SJSA1 (cell line): ENCODE results near the gene PLCD3. TPM values are rescaled to one million over a fixed set of nuclear protein-coding genes. Genes with fewer than 3 reads are reported as not detected.

Experiments used
- DNase-seq, 2 experiments: peaks; one replicate each; pipeline ENCODE4 v3.0.0-alpha.2; 2015 to 2020; ENCODE audit warnings: low spot score in 2 of 2, low read depth in 1 of 2
- H3K27ac ChIP-seq: fragments of 250-450 bp; sonication (Bioruptor Pico); 2 replicates; pipeline ENCODE4 v1.5.1; 2020; ENCODE audit warnings: mild to moderate bottlenecking, moderate library complexity
- H3K27me3 ChIP-seq: fragments of 250-450 bp; sonication (Bioruptor Pico); replicated peaks from 2 replicates; pipeline ENCODE4 v1.5.1; 2020; ENCODE audit warnings: mild to moderate bottlenecking, moderate library complexity
- H3K36me3 ChIP-seq: fragments of 250-450 bp; sonication (Bioruptor Pico); 2 replicates; pipeline ENCODE4 v1.5.1; 2020; ENCODE audit warnings: mild to moderate bottlenecking
- H3K4me1 ChIP-seq: fragments of 250-450 bp; sonication (Bioruptor Pico); replicated peaks from 2 replicates; pipeline ENCODE4 v1.6.1; 2021; ENCODE audit warnings: mild to moderate bottlenecking
- H3K4me3 ChIP-seq: fragments of 250-450 bp; sonication (Bioruptor Pico); 2 replicates; pipeline ENCODE4 v1.5.1; 2020; ENCODE audit warnings: mild to moderate bottlenecking
- H3K9me3 ChIP-seq: fragments of 250-450 bp; sonication (Bioruptor Pico); replicated peaks from 2 replicates; pipeline ENCODE4 v1.5.1; 2020; ENCODE audit warnings: mild to moderate bottlenecking
- total RNA-seq: library from RNA; depleted of rRNA; stranded (reverse); fragments of >200 nt; shearing (Covaris generic); gene quantifications from 2 replicates; pipeline ENCODE4 v1.2.3, GENCODE V29; 2014

Gene PLCD3
- total RNA-seq, 1 experiment from 2014 or later: 92.5 TPM

DNA sequence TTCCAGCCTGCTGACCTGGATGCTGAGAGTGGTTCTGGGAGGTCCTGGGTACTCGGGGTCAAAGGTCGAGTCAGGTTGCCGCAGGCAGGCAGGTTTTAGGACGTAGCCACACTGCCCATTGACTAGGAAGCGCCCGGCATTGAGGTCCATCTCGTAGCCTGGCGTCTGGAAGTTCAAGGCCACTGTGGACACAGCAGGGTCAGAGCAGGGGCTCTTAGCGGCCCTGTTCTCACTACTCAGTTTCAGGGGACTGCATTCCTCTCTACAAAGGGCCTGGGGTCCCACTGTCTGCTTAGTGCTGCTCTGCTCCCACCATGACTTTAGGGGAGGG is 18.9 kb downstream of the PLCD3 start:
- Histone ChIP-seq H3K9me3 (no peaks in the 10 kb centered on the region), H3K27me3 (no peaks in the 10 kb centered on the region), H3K27ac (no peak overlapping the region), H3K4me1 (no peaks in the 10 kb centered on the region), H3K36me3 (peaks cover 41% of the 10 kb centered on the region), H3K4me3 (no peak overlapping the region)
- DNase-seq: peak in 1 of 2 experiments; percentile 43

DNA sequence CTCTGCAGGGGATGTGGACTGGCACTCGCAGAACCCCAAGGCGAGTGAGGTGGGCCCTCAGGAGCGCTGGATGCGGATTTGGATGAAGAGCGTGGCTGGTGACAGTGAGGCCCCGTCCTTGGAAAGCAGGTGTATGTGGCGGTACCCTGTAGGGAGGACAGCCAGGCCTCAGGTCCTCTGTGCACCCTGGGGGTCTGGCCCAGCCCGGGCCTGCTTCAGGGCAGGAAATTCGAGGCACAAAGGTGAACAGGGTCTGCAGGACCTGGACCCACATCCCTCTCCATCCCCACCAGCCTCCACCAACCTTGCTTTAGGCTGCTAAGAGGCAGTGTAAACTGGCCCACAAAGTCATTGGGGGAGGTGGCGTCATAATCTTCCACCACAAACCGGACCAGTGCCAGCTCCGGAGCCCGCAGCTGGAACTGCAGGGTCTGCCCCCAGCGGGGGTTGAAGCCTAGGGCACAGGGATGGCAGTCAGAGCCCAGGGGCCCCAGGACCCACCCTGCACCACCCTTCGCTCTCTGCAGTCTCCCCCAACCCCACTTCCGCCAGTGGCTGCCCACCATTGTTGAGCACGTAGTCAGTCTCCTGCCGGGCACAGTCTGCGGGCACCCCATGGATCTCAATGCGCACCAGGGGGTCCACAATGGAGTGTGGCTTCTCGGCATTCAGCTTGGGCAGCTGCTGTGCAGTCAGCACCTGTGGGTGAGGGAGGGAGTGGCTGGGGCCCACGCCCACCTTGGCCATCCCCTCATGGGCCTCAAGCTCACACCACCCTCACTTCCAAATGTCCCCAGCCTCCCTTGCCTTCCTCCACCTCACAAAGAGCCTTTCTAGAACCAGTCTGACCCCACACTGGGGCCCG is 19.5 kb downstream of the PLCD3 start:
- DNase-seq: peak in 1 of 2 experiments; percentile 45
- H3K9me3 ChIP-seq: no peaks in the 10 kb centered on the region
- H3K4me1 ChIP-seq: no peaks in the 10 kb centered on the region
- H3K27ac ChIP-seq: no peak overlapping the region
- peaks cover 41% of the 10 kb centered on the region for H3K36me3 ChIP-seq
- H3K4me3 ChIP-seq: no peak overlapping the region
- no peaks in the 10 kb centered on the region for H3K27me3 ChIP-seq

DNA sequence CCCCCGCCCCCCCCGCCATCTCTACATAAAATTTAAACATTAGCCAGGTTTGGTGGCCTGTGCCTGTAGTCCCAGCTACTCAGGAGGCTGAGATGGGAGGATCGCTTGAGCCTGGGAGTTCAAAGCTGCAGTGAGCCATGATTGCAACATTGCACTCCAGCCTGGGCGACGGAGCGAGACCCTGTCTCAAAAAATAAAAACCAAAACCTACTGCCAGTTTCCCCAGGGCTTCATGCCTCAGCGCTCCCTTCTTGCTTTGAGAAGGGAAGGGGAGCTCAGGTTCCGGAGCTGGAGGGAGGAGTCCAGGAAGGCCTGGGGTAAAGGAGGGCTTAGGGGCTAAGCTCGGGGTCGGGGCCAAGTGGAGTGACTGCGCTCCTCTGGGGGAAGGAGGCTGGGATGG is 20.5 kb downstream of the PLCD3 start:
- Histone ChIP-seq H3K4me3 (no peak overlapping the region), H3K9me3 (no peaks in the 10 kb centered on the region), H3K36me3 (peaks cover 47% of the 10 kb centered on the region), H3K27ac (no peak overlapping the region), H3K4me1 (no peaks in the 10 kb centered on the region), H3K27me3 (no peaks in the 10 kb centered on the region)
- DNase-seq: no peak

DNA sequence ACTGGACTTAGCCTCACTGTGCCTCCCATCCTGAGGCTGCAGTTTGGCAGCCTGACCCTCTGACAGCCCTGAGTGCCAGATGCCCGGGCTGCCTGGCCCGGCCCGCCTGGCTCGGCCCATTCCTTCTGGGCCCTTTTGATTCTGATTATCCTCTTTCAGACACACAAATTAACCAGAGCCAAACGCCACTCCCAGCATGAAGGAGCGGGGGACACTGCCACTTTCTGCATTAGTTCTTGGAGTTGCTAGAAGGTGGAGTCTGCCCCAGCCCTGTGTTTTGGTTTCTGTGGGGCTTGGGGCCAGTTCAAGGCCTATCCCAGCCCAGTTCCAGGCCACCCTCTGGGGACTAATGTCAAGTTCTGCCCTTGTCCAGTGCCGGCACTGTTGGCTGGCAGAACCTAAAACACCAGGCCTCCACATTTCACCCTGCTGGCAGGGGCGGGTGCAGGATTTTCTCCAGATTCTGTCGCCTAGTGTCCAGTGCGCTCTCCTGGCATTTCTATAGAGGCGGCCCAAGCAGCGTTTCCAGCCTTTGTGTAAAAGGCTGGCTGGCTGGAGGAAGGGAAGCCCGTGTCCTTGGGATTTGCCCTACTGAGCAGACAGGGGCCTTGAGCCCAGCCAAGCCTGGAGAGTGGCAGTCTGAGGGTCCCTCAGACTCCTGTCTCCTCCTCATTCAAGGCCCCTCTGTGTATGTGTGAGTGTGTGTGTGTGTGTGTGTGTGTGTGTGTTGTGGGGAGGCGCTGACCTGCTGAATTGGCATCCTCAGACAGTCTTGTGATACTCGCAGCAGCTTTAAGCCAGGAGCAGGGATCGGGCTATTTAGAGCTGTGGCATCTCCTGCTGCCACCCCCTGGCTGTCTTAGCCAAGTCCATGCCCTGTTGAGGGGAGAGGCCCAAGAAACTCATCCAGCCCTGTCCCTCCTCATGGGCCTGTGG is 21.4 kb downstream of the PLCD3 start:
- H3K36me3 ChIP-seq: peaks cover 56% of the 10 kb centered on the region
- H3K4me3 ChIP-seq: no peak overlapping the region
- H3K4me1 ChIP-seq: no peaks in the 10 kb centered on the region
- DNase-seq: peak in 1 of 2 experiments; percentile 43
- no peaks in the 10 kb centered on the region for H3K9me3 ChIP-seq
- H3K27me3 ChIP-seq: no peaks in the 10 kb centered on the region
- no peak overlapping the region for H3K27ac ChIP-seq

DNA sequence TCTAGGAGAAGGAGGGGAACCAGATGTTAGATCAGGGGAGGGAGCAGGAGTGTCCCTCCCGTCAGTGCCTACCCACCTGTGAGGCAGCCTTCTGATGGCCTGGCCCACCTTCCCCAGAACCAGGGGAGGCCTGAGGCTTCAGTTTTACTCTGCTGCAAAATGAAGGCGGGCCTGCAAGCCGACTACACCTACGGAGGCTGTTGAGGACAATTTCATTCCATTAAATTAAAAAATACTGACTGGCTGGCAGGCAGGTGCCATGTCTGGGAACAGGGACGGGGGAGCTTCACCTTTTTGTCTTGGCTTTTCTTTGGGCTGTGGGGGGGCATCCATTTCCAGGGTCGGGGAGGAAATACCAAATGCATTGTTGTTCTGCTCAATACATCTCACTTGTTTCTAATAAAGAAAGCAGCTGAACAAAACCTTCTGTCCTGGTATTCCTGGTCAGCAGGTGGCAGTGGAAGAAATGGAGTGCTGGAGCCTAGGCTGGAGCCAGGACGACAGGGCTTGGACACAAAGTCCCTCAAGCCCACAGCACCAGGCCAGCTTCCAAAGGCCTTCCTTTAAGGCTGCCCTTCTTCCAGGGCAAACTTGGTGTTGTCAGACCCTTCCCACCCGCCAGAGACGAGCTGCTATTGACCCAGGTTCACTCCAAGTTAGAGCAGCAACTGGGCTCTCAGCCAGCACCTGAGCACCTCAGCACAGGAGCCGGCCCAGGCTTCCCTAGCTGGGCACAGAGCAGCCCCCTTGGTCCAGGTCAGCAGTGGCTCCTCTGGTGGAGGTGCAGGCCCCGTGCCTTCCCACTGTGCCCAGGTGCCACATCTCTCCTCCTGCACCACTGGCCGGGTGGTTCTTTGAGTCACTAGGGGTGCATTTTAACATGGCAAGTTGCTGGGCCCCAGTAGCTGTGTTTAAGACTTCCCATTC is 23.5 kb downstream of the PLCD3 start:
- H3K9me3 ChIP-seq: no peaks in the 10 kb centered on the region
- H3K4me3 ChIP-seq: no peak overlapping the region
- no peaks in the 10 kb centered on the region for H3K4me1 ChIP-seq
- peaks cover 74% of the 10 kb centered on the region for H3K36me3 ChIP-seq
- DNase-seq: no peak
- no peak overlapping the region for H3K27ac ChIP-seq
- H3K27me3 ChIP-seq: no peaks in the 10 kb centered on the region

DNA sequence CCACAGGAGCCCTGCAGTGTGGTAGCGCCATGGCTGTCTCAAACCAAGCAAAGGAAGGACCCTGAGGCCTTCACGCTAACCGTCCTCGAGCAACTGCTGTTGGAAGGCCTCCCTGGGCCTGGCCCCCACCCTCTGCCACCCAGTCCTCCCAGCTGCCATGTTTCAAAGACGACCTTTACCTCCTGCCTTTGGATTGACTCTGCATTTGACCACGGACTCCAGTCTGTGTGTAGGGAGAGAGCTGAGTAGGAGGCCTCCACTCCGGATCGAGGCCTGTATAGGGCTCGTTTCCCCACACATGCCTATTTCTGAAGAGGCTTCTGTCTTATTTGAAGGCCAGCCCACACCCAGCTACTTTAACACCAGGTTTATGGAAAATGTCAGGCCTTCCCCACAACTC is 24.3 kb downstream of the PLCD3 start:
- Histone ChIP-seq H3K27me3 (no peaks in the 10 kb centered on the region), H3K36me3 (peaks cover 74% of the 10 kb centered on the region), H3K9me3 (no peaks in the 10 kb centered on the region), H3K4me3 (no peak overlapping the region), H3K4me1 (no peaks in the 10 kb centered on the region), H3K27ac (no peak overlapping the region)
- DNase-seq: no peak

DNA sequence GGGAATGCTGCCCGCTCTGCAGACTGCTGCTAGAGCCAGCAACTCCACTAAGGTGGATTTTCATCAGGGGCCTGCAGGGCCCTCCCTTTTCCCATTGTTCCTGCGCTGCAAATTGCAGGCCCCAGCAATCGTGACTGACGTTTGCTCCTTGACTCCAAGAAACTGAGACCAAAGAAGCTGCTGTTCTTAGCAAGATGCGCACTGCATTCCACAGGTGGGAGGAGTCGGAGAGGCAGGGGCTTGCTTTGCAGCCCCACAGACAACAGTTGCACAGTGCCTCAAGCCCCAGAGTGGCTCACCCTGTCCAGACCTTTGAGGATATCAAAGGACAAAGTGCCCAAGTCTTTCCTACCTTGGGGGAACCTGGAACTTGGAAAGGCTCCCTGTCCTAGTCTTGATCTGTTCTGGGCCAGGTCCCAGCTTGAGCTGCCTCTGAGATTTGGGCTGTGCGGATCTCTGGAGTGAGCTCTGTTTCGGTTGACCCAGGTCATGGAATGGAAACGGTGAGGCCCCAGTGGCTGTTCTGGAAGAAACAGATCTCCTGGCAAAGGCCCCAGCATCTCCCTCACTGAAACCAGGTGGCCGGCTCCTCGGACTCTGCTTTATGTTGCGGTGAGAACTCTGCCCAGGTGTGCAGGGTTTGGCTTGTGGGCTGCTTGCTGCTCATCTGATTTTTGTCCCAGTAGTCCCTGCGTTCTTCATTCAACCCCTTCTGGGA is 24.9 kb downstream of the PLCD3 start:
- H3K27ac ChIP-seq: no peak overlapping the region
- no peaks in the 10 kb centered on the region for H3K9me3 ChIP-seq
- no peak for DNase-seq
- H3K4me3 ChIP-seq: no peak overlapping the region
- H3K27me3 ChIP-seq: no peaks in the 10 kb centered on the region
- no peaks in the 10 kb centered on the region for H3K4me1 ChIP-seq
- peaks cover 77% of the 10 kb centered on the region for H3K36me3 ChIP-seq

DNA sequence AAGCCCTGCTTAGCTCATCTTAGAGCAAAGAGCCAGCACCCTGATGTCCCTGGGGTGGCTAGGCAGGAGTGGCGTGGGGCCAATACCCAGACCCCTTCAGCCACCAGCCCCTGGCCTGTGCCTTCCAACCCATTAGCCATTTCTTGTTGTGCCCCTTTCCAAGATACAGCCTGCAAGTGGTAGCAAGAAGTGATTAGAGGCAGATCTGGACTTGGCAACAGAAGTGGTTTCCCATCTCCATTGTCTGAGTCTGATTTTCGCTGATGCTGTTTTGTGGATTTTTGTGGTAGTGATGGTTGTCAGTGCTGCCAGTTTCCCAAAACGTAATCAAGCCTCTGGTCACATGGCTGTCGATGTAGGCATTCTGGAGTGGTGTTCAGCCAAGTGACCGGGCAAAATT is 25.7 kb downstream of the PLCD3 start:
- Histone ChIP-seq H3K4me3 (no peak overlapping the region), H3K9me3 (no peaks in the 10 kb centered on the region), H3K27me3 (no peaks in the 10 kb centered on the region), H3K4me1 (no peaks in the 10 kb centered on the region), H3K36me3 (peaks cover 81% of the 10 kb centered on the region), H3K27ac (no peak overlapping the region)
- DNase-seq: no peak

DNA sequence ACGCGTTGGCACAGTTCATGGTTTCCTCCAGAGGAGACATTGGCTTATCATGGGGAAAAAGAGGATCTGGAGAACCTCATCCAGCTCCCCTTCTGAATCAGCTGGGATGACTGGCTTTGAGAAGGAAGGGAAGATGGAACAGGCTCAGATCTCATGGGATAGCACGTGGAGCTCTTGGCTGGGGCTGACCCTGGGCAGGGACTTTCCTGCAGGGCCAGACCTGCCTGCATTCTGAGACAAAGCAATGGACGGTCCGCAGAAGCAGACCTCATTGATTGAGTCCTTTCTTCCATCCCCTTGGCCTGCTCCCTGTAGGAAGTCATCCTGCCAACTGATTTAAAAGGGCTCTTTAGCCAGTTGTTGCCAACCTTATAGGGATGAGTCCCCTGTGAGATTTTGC is 26.2 kb downstream of the PLCD3 start:
- peaks cover 86% of the 10 kb centered on the region for H3K36me3 ChIP-seq
- H3K27ac ChIP-seq: no peak overlapping the region
- no peak overlapping the region for H3K4me3 ChIP-seq
- H3K9me3 ChIP-seq: no peaks in the 10 kb centered on the region
- no peak for DNase-seq
- H3K27me3 ChIP-seq: no peaks in the 10 kb centered on the region
- no peaks in the 10 kb centered on the region for H3K4me1 ChIP-seq

DNA sequence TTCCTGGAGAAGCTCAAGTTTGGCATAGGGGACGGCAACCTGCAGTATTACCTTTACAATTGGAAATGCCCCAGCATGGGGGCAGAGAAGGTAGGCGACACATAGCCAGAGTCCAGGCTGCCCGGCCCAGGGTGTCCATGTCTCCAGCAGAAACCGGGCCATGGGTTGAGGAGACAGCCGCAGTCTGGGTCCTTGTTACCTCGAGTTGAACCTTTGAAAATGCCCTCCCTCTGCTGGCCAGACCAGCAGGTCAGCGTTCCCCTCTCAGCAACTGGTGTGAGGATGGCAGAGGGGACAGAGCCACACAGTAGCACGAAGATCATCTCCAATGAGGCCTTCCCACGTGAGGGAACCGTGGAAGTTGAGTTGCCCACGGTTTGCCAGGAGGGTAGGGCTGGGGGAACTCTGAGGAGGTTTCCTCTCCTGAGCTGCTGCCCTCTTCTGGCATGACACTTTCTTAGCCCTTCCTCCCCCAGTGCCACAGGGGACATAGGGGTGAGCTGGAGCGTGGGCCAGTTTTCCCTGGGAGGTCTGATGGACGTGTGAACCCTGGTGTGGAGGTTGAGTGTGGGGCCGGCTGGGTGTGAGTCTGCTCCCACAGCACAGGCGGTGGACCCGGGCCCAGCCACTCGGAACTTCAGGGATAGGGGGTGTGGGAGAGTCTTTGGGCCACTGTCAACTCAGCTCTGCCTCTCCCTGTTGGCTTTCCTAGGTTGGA is 27.2 kb downstream of the PLCD3 start:
- no peaks in the 10 kb centered on the region for H3K27me3 ChIP-seq
- H3K4me3 ChIP-seq: no peak overlapping the region
- H3K27ac ChIP-seq: no peak overlapping the region
- peaks cover 94% of the 10 kb centered on the region for H3K36me3 ChIP-seq
- no peaks in the 10 kb centered on the region for H3K9me3 ChIP-seq
- no peak for DNase-seq
- H3K4me1 ChIP-seq: no peaks in the 10 kb centered on the region

DNA sequence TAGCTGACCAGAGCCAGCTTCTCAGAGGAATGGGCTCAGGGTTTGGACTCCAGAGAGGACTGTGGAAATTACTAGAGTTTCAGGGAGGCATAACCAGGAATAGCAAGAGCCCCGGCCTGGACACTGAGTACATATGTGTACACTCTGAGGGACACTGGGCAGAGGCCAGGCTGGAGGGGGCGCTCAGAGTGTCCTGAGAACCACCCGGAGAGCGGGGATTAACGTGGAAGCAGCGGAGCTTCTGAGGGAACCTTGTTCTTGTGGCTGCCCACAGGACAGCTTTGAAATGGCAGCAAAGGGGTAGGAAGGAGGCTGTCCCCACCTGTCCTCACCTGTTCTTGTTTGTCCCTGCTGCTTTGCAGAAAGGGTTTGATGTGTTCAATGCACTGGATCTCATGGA is 27.8 kb downstream of the PLCD3 start:
- Histone ChIP-seq H3K27ac (no peak overlapping the region), H3K36me3 (peaks cover 96% of the 10 kb centered on the region), H3K4me1 (no peaks in the 10 kb centered on the region), H3K27me3 (no peaks in the 10 kb centered on the region), H3K9me3 (no peaks in the 10 kb centered on the region), H3K4me3 (no peak overlapping the region)
- DNase-seq: no peak

DNA sequence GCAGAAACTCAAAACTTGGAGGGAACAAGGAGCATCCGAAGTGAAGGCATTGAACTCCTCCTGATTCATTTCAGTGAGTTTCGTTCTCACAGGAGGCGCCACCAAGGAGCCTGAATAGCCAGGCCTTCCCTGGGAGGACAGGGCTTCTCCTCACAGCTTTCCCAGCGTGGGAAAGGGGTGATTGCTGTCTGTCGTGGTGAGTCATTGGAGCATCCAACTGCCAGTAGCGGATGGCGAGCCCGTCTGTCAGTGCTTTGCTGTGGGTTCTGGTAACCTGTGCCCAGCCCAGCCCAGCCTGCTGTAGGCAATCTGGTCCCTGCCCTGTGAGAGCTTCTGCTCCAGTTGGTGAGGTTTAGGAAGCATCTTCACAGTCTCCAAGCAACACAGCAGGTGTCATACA is 28.3 kb downstream of the PLCD3 start:
- H3K4me3 ChIP-seq: no peak overlapping the region
- H3K4me1 ChIP-seq: no peaks in the 10 kb centered on the region
- H3K36me3 ChIP-seq: peaks cover 96% of the 10 kb centered on the region
- H3K27ac ChIP-seq: no peak overlapping the region
- no peaks in the 10 kb centered on the region for H3K27me3 ChIP-seq
- no peak for DNase-seq
- H3K9me3 ChIP-seq: no peaks in the 10 kb centered on the region
